GM23248 (cell line): Measurements from ENCODE around the gene MYO15A. TPM values are rescaled to one million over a fixed set of nuclear protein-coding genes. Genes with fewer than 3 reads are reported as not detected.
A peak's percentile ranks its signal among the peaks of the same experiment; 100 is the strongest.

Experiments
- DNase-seq: peaks from one replicate; pipeline ENCODE4 v3.0.0-alpha.2; 2015
- H2AFZ ChIP-seq: fragments of 200-600 bp; sonication (generic); 2 replicates; pipeline ENCODE4 v1.6.1; 2016; ENCODE audit warnings: antibody characterized with exemption
- H3F3A ChIP-seq: fragments of 200-600 bp; sonication (generic); 2 replicates; pipeline ENCODE4 v1.6.1; 2016; ENCODE audit warnings: mild to moderate bottlenecking, antibody characterized with exemption, mixed run types; ENCODE audit not compliant: insufficient read depth
- H3K27ac ChIP-seq: fragments of 200-600 bp; sonication (generic); 2 replicates; pipeline ENCODE4 v1.5.1; 2016; ENCODE audit warnings: mild to moderate bottlenecking
- H3K27me3 ChIP-seq: fragments of 200-600 bp; sonication (generic); replicated peaks from 2 replicates; pipeline ENCODE4 v1.6.1; 2016; ENCODE audit warnings: mild to moderate bottlenecking; ENCODE audit not compliant: insufficient read depth
- H3K36me3 ChIP-seq: fragments of 200-600 bp; sonication (generic); 2 replicates; pipeline ENCODE4 v1.6.1; 2016; ENCODE audit warnings: low read depth, mild to moderate bottlenecking
- H3K4me1 ChIP-seq: fragments of 200-600 bp; sonication (generic); 2 replicates; pipeline ENCODE4 v1.6.1; 2016; ENCODE audit warnings: mild to moderate bottlenecking; ENCODE audit not compliant: insufficient read depth
- H3K4me2 ChIP-seq: fragments of 200-600 bp; sonication (generic); one replicate; pipeline ENCODE4 v1.6.1; 2016; ENCODE audit warnings: mild to moderate bottlenecking; ENCODE audit not compliant: unreplicated experiment
- H3K4me3 ChIP-seq: fragments of 200-600 bp; sonication (generic); 2 replicates; pipeline ENCODE4 v1.5.1; 2016; ENCODE audit warnings: mild to moderate bottlenecking
- H3K79me2 ChIP-seq: fragments of 200-600 bp; sonication (generic); 2 replicates; pipeline ENCODE4 v1.6.1; 2016; ENCODE audit warnings: mild to moderate bottlenecking; ENCODE audit not compliant: insufficient read depth
- H3K9ac ChIP-seq: fragments of 200-600 bp; sonication (generic); 2 replicates; pipeline ENCODE4 v1.6.1; 2016; ENCODE audit warnings: mild to moderate bottlenecking
- H3K9me2 ChIP-seq: fragments of 200-600 bp; sonication (generic); 2 replicates; pipeline ENCODE4 v1.6.1; 2016; ENCODE audit warnings: mixed run types, mild to moderate bottlenecking, moderate library complexity; ENCODE audit not compliant: insufficient read depth
- H3K9me3 ChIP-seq: fragments of 200-600 bp; sonication (generic); one replicate; pipeline ENCODE4 v1.6.1; 2017; ENCODE audit warnings: low read depth
- H4K20me1 ChIP-seq: fragments of 200-600 bp; sonication (generic); 2 replicates; pipeline ENCODE4 v1.6.0; 2016; ENCODE audit not compliant: insufficient read depth
- EZH2 ChIP-seq: fragments of 200-600 bp; sonication (generic); IDR thresholded peaks from 2 replicates; pipeline ENCODE4 v1.6.1; 2018; ENCODE audit warnings: antibody characterized with exemption, mild to moderate bottlenecking; ENCODE audit not compliant: insufficient read depth, poor library complexity, severe bottlenecking
- EZH2phosphoT487 ChIP-seq: fragments of 200-600 bp; sonication (generic); IDR thresholded peaks from 2 replicates; pipeline ENCODE4 v1.6.1; 2018; ENCODE audit warnings: antibody characterized with exemption, moderate library complexity, mild to moderate bottlenecking, low read depth; ENCODE audit not compliant: insufficient read depth
- WGBS, 2 experiments: methylation state at CpG; one replicate each; pipeline ENCODE4 v1.1.6; 2015 to 2017; ENCODE audit warnings: low lambda C conversion rate in 2 of 2, low coverage in 1 of 2; ENCODE audit errors: missing lambda C conversion rate in 2 of 2; 5-methylcytosine and 5-hydroxymethylcytosine counted together
- in situ Hi-C: fragments of 300-500 bp; cut with MboI; formaldehyde crosslinking; loops from 2 replicates; pipeline ENCODE4 v1.15.0; 2020
- polyA plus RNA-seq: library from polyadenylated mRNA; unstranded; fragments of >200 nt; fragmentation: Nextera tagmentation; extraction: Ambion mirVana; gene quantifications from 2 replicates; pipeline ENCODE4 v1.2.1, GENCODE V29; 2016
- total RNA-seq: library from RNA; depleted of rRNA; stranded (reverse); fragments of >200 nt; shearing (Covaris generic); gene quantifications from 2 replicates; pipeline ENCODE4 v1.2.3, GENCODE V29; 2014

Gene MYO15A
- total and polyA plus RNA-seq, 2 experiments from 2014 or later = 0.54 to 0.70 TPM

- in situ Hi-C loops = no loop called here
- 88 to 90% methylated on average over 3 of the region's 3 CpGs for WGBS, 2 experiments
- no peak for DNase-seq
Measured at GRCh38 chr17:18140648-18141047, 32.1 kb downstream of the MYO15A start.

DNA sequence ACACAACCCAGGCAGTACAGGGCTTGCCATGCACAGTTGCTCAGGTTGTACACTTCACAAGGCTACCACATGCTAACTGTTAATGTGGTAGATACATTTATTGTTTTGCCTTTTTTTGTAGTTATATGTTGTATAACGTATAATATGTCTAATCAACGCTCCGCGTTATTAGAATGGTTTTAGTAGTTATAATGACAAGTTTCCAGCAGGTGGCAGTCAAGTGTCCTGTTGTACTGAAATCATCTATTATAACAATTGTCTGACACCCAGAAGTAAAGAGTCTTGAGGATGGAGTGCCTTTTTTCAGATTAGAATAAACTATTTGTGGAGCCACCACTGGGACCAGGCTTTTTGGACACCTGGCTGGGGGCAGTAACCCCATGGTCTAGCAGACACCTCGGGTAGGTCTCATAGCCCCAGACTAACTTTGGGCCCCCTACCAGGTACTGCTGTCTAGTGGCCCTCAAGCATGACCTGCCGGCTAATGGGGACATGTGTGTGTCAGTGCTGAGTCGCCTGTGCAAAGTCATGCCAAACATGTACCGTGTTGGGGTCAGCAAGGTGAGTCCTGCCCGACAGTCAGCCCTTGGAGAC, 32.8 kb downstream of the MYO15A start:
- Histone ChIP-seq H3K9ac (no peak overlapping the region), H3K36me3 (no peaks in the 10 kb centered on the region), H2AFZ (no peak overlapping the region), H3K27me3 (no peaks in the 10 kb centered on the region), H3K4me3 (no peak overlapping the region), H3K27ac (no peak overlapping the region), H3F3A (no peaks in the 10 kb centered on the region), H3K9me2 (no peaks in the 10 kb centered on the region), H3K9me3 (no peaks in the 10 kb centered on the region), H3K4me1 (no peaks in the 10 kb centered on the region), H3K79me2 (no peaks in the 10 kb centered on the region), H4K20me1 (no peaks in the 10 kb centered on the region), H3K4me2 (no peak overlapping the region)
- TF ChIP-seq EZH2 (no peak), EZH2phosphoT487 (no peak)
- peak; percentile 75 for DNase-seq
- WGBS, 2 experiments = 22 to 23% methylated on average over 9 of the region's 9 CpGs
- in situ Hi-C loops = no loop called here

More at GRCh38 chr17:18140648-18141047, 32.1 kb downstream of the MYO15A start:
- no peak for TF ChIP-seq EZH2
- no peak for TF ChIP-seq EZH2phosphoT487
- Histone ChIP-seq H3K27ac (no peak overlapping the region), H2AFZ (no peak overlapping the region), H3K4me3 (no peak overlapping the region), H3K36me3 (no peaks in the 10 kb centered on the region), H3F3A (no peaks in the 10 kb centered on the region), H3K4me1 (no peaks in the 10 kb centered on the region), H3K9ac (no peak overlapping the region), H3K27me3 (no peaks in the 10 kb centered on the region), H4K20me1 (no peaks in the 10 kb centered on the region), H3K4me2 (no peak overlapping the region), H3K79me2 (no peaks in the 10 kb centered on the region), H3K9me3 (no peaks in the 10 kb centered on the region), H3K9me2 (no peaks in the 10 kb centered on the region)

DNA sequence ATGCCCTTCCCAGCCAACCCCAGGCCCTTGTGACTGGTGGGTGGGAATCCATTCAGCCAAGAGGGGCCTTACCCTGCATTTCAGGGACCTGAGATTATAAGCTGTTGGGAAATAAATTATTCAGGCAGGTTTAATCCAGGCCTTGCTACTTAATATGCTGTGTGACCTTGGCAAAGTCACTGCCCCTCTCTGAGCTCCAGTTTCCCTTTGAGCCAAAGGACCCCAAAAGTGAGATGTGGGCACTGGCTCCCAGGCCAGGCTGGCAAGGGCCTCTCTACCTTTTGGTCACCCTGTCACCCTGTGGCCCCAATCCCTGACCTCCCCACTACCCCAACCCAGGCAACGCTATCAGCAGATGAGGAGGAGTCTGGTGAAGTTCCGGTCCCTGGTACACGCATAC, 33.9 kb downstream of the MYO15A start:
- Histone ChIP-seq H3K9ac (no peak overlapping the region), H3K9me2 (no peaks in the 10 kb centered on the region), H3K36me3 (no peaks in the 10 kb centered on the region), H4K20me1 (no peaks in the 10 kb centered on the region), H3K27me3 (no peaks in the 10 kb centered on the region), H3K4me1 (no peaks in the 10 kb centered on the region), H2AFZ (no peak overlapping the region), H3K4me3 (no peak overlapping the region), H3K27ac (no peak overlapping the region), H3F3A (no peaks in the 10 kb centered on the region), H3K79me2 (no peaks in the 10 kb centered on the region), H3K9me3 (no peaks in the 10 kb centered on the region), H3K4me2 (no peak overlapping the region)
- no peak for TF ChIP-seq EZH2phosphoT487
- no peak for DNase-seq
- WGBS, 2 experiments = 81 to 86% methylated on average over 3 of the region's 3 CpGs
- in situ Hi-C loops = no loop called here

- no peaks in the 10 kb centered on the region for H3K9me3 ChIP-seq
- no peak overlapping the region for H3K4me3 ChIP-seq
- H3K9me2 ChIP-seq = no peaks in the 10 kb centered on the region
- no peak overlapping the region for H3K27ac ChIP-seq
- no peak overlapping the region for H2AFZ ChIP-seq
- no peak overlapping the region for H3K9ac ChIP-seq
- no peaks in the 10 kb centered on the region for H3K36me3 ChIP-seq
- no peaks in the 10 kb centered on the region for H3K27me3 ChIP-seq
- peak; percentile 54 for DNase-seq
- no peaks in the 10 kb centered on the region for H3F3A ChIP-seq
- TF ChIP-seq EZH2 = no peak
- H3K4me2 ChIP-seq = no peak overlapping the region
- no peaks in the 10 kb centered on the region for H3K79me2 ChIP-seq
- in situ Hi-C loops = no loop called here
- H4K20me1 ChIP-seq = no peaks in the 10 kb centered on the region
- 65 to 71% methylated on average over 15 to 17 of the region's 18 CpGs for WGBS, 2 experiments
- H3K4me1 ChIP-seq = no peaks in the 10 kb centered on the region
Measured at GRCh38 chr17:18143044-18143936, 34.7 kb downstream of the MYO15A start.
